ENCODE data around the gene SPTLC3. TPM values are rescaled to one million over a fixed set of nuclear protein-coding genes. Genes with fewer than 3 reads are reported as not detected.

The SPTLC3 gene
- total and polyA plus RNA-seq, 2 of the 13 experiments (the other 11 are each of a cell fraction or from before 2014, with no cell fraction given), result 20.5 to 95.6 TPM

GRCh38 chr20:12978613-12979495 lies 29.9 kb upstream of the SPTLC3 start (continued):
- TF ChIP-seq ZBTB49 (CRISPR knock-in tag; IDR thresholded peaks at IDR 0.05; ENCODE audit: borderline replicate concordance), result no peak
- TF ChIP-seq PAXIP1 (CRISPR knock-in tag; conservative IDR thresholded peaks at IDR 0.05), result peak; percentile 98
- TF ChIP-seq SKIL (CRISPR knock-in tag; IDR thresholded peaks at IDR 0.05; ENCODE audit: borderline replicate concordance), result peak; percentile 40; the same call in 1 of the 2 replicates
- TF ChIP-seq TOPORS (CRISPR knock-in tag; IDR thresholded peaks at IDR 0.05), result no peak
- no peak for TF ChIP-seq NONO (IDR thresholded peaks at IDR 0.05)
- TF ChIP-seq NONO (CRISPR knock-in tag; conservative IDR thresholded peaks at IDR 0.05), result peak; percentile 60
- peak; percentile 95 for TF ChIP-seq NCOA2 (CRISPR knock-in tag; IDR thresholded peaks at IDR 0.05)
- no peak; the same call in none of the 2 replicates for TF ChIP-seq ZNF800 (CRISPR knock-in tag; IDR thresholded peaks at IDR 0.05)
- peak; percentile 90 for TF ChIP-seq HOXD1 (CRISPR knock-in tag; IDR thresholded peaks at IDR 0.05)
- TF ChIP-seq THAP11 (CRISPR knock-in tag; IDR thresholded peaks at IDR 0.05), result peak; percentile 56; the same call in 1 of the 2 replicates
- peak; percentile 59; the same call in 1 of the 2 replicates for TF ChIP-seq ZNF564 (CRISPR knock-in tag; IDR thresholded peaks at IDR 0.05)
- TF ChIP-seq SOX5 (CRISPR knock-in tag; IDR thresholded peaks at IDR 0.05; ENCODE audit: borderline replicate concordance), result peak; percentile 92; the same call in 1 of the 2 replicates
- TF ChIP-seq STAG1 (CRISPR knock-in tag; IDR thresholded peaks at IDR 0.05), result peak; percentile 56
- peak; percentile 88 for TF ChIP-seq RCOR2 (CRISPR knock-in tag; IDR thresholded peaks at IDR 0.05)
- peak; percentile 99 for TF ChIP-seq FOXP4 (CRISPR knock-in tag; IDR thresholded peaks at IDR 0.05)
- TF ChIP-seq MEIS1 (CRISPR knock-in tag; IDR thresholded peaks at IDR 0.05; ENCODE audit: borderline replicate concordance), result 0 out of 2 replicates have a peak, but pooled peaks have one; percentile 64
